ENCODE results near the gene ARHGEF7. TPM values are rescaled to one million over a fixed set of nuclear protein-coding genes. Genes with fewer than 3 reads are reported as not detected.

ARHGEF7 gene
- total RNA-seq, 1 donor from 2014 or later: 31.6 TPM

- TF ChIP-seq, protein P1, sequence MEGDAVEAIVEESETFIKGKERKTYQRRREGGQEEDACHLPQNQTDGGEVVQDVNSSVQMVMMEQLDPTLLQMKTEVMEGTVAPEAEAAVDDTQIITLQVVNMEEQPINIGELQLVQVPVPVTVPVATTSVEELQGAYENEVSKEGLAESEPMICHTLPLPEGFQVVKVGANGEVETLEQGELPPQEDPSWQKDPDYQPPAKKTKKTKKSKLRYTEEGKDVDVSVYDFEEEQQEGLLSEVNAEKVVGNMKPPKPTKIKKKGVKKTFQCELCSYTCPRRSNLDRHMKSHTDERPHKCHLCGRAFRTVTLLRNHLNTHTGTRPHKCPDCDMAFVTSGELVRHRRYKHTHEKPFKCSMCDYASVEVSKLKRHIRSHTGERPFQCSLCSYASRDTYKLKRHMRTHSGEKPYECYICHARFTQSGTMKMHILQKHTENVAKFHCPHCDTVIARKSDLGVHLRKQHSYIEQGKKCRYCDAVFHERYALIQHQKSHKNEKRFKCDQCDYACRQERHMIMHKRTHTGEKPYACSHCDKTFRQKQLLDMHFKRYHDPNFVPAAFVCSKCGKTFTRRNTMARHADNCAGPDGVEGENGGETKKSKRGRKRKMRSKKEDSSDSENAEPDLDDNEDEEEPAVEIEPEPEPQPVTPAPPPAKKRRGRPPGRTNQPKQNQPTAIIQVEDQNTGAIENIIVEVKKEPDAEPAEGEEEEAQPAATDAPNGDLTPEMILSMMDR (IDR thresholded peaks at IDR 0.05; ENCODE audit: insufficient read depth, low read length, severe bottlenecking): no peak
Observed at GRCh38 chr13:111337206-111337605, 222.1 kb downstream of the ARHGEF7 start.

GRCh38 chr13:111337741-111338140 lies 222.6 kb downstream of the ARHGEF7 start:
- no peaks in the 10 kb centered on the region for H3K36me3 ChIP-seq (ENCODE audit: control insufficient read depth, insufficient read depth, low read length)
- DNase-seq (ENCODE audit: low read depth) (no peak), FAIRE-seq (no peak)
- H3K4me3 ChIP-seq (ENCODE audit: low read depth, low read length): no peak overlapping the region
- TF ChIP-seq, protein P1 (IDR thresholded peaks at IDR 0.05; ENCODE audit: insufficient read depth, low read length, severe bottlenecking): no peak
- no peaks in the 10 kb centered on the region for H3K27me3 ChIP-seq (ENCODE audit: control insufficient read depth, insufficient read depth, low read length)

More at GRCh38 chr13:111337206-111337605, 222.1 kb downstream of the ARHGEF7 start:
- FAIRE-seq: no peak
- no peaks in the 10 kb centered on the region for H3K27me3 ChIP-seq (ENCODE audit: control insufficient read depth, insufficient read depth, low read length)
- no peaks in the 10 kb centered on the region for H3K36me3 ChIP-seq (ENCODE audit: control insufficient read depth, insufficient read depth, low read length)
- H3K4me3 ChIP-seq (ENCODE audit: low read depth, low read length): no peak overlapping the region
- peak; percentile 69 for DNase-seq (ENCODE audit: low read depth)

GRCh38 chr13:111338841-111339240 lies 223.7 kb downstream of the ARHGEF7 start:
- no peaks in the 10 kb centered on the region for H3K36me3 ChIP-seq (ENCODE audit: control insufficient read depth, insufficient read depth, low read length)
- no peak for DNase-seq (ENCODE audit: low read depth)
- TF ChIP-seq, protein P1 (IDR thresholded peaks at IDR 0.05; ENCODE audit: insufficient read depth, low read length, severe bottlenecking): no peak
- H3K4me3 ChIP-seq (ENCODE audit: low read depth, low read length): no peak overlapping the region
- H3K27me3 ChIP-seq (ENCODE audit: control insufficient read depth, insufficient read depth, low read length): no peaks in the 10 kb centered on the region
- no peak for FAIRE-seq

DNA sequence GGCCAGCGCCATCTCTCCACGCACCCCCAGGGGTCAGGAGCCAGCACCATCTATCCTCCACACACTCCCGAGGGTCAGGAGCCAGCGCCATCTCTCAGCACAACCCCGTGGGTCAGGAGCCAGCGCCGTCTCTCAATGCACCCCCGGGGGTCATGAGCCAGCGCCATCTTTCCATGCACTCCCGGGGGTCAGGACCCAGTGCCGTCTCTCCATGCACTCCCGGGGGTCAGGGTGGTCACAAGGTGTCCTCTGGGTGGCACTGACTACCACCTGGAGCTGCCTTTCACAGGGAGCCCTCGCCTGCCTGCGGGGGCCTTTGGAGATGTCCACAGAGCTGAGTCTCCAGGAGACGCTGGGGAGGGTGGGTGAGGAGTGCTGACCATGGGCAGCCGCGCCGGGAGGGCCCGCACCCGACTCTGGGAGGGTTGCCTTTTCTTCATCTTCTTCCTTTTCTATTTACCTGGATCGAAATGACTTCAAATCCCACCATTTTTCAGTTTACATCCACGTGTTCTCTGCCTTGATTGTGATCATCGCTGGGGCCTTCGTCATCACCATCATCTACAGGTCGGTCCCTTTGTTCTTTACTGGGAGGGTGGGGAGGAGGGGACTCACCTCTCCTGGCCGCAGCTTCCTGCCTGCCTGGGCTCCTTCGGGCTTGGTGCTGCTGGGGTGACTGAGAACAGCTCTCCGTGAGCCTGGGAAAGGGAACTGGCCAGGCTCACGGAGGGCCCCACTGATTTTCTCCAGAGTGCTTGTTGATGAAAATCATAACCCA lies 224.4 kb downstream of the ARHGEF7 start:
- FAIRE-seq: no peak
- H3K27me3 ChIP-seq (ENCODE audit: control insufficient read depth, insufficient read depth, low read length): no peaks in the 10 kb centered on the region
- TF ChIP-seq, protein P1 (IDR thresholded peaks at IDR 0.05; ENCODE audit: insufficient read depth, low read length, severe bottlenecking): no peak
- no peaks in the 10 kb centered on the region for H3K36me3 ChIP-seq (ENCODE audit: control insufficient read depth, insufficient read depth, low read length)
- DNase-seq (ENCODE audit: low read depth): no peak
- no peak overlapping the region for H3K4me3 ChIP-seq (ENCODE audit: low read depth, low read length)

- DNase-seq (ENCODE audit: low read depth): no peak
- TF ChIP-seq, protein P1 (IDR thresholded peaks at IDR 0.05; ENCODE audit: insufficient read depth, low read length, severe bottlenecking): no peak
- no peak for FAIRE-seq
- Histone ChIP-seq H3K27me3 (ENCODE audit: control insufficient read depth, insufficient read depth, low read length) (no peaks in the 10 kb centered on the region), H3K4me3 (ENCODE audit: low read depth, low read length) (no peak overlapping the region), H3K36me3 (ENCODE audit: control insufficient read depth, insufficient read depth, low read length) (no peaks in the 10 kb centered on the region)
Observed at GRCh38 chr13:111341886-111342285, 226.8 kb downstream of the ARHGEF7 start.

DNA sequence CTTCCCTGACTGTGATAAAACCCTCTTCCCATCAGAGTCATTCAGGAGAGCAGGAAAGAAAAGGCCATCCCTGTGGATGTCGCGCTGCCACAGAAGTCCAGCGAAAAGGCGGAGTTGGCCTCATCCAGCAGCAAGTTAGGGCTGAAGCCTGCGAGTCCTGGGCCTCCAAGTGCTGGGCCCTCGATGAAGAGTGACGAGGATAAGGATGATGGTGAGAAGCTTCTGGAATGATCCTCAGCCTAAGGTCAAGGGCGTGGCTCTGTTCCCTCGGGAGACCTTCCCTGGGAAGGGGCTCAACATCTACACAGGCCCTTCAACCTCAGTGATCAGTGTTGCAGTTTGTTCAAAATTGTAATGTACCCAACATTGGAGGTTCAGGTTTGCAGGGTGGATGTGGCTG lies 227.6 kb downstream of the ARHGEF7 start:
- TF ChIP-seq, protein P1 (IDR thresholded peaks at IDR 0.05; ENCODE audit: insufficient read depth, low read length, severe bottlenecking): no peak
- no peaks in the 10 kb centered on the region for H3K27me3 ChIP-seq (ENCODE audit: control insufficient read depth, insufficient read depth, low read length)
- DNase-seq (ENCODE audit: low read depth) (no peak), FAIRE-seq (no peak)
- no peak overlapping the region for H3K4me3 ChIP-seq (ENCODE audit: low read depth, low read length)
- H3K36me3 ChIP-seq (ENCODE audit: control insufficient read depth, insufficient read depth, low read length): no peaks in the 10 kb centered on the region

Data from bronchial epithelial cell (primary cell).